HG02970 (cell line): ENCODE data around the gene SLC9A3.

Experiments
- ATAC-seq: cut with Tn5 transposase; IDR thresholded peaks from one replicate; pipeline ENCODE4 v1.9.1; 2021; ENCODE audit warnings: mild to moderate bottlenecking, moderate library complexity, moderate number of reproducible peaks; ENCODE audit not compliant: unreplicated experiment, low FRiP score

The SLC9A3 gene

DNA sequence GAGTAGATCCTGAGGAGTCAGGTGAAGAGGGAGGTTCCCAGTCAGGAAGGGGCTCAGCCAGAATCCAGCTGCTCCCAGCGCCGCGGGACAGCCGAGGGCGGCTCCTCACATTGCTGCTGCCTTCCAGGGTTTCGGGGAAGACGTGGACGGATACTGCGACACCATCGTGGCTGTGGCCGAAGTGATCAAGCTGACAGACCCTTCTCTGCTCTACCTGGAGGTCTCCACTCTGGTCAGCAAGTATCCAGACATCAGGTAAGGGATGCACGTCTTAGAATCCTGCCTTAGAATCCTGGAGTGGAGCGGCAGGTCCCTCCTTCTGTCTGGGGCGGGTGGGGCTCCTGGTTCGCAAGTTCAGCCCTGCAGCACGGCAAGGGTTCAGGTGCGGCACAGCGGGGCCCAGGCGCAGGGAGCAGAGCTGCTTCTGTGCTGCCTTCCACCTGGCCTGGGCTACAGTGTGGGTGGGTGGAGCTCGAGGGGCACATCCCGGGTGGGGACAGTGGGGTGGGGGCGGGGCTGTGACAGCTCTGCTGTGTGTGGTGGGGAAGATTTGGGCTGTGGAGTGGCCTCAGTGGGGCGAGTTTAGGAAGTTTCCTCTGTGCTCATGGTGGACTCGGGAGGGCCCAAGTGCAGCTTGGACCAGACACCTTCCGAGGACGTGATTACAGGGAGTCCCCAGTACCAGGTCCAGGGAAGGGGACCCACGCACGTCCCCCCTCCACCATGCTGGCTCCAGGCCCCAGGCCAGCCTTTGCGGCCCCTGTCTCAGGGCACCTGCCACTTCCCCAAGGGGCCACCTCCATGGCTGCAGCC, 58.5 kb downstream of the SLC9A3 start:
- ATAC-seq: no peak

DNA sequence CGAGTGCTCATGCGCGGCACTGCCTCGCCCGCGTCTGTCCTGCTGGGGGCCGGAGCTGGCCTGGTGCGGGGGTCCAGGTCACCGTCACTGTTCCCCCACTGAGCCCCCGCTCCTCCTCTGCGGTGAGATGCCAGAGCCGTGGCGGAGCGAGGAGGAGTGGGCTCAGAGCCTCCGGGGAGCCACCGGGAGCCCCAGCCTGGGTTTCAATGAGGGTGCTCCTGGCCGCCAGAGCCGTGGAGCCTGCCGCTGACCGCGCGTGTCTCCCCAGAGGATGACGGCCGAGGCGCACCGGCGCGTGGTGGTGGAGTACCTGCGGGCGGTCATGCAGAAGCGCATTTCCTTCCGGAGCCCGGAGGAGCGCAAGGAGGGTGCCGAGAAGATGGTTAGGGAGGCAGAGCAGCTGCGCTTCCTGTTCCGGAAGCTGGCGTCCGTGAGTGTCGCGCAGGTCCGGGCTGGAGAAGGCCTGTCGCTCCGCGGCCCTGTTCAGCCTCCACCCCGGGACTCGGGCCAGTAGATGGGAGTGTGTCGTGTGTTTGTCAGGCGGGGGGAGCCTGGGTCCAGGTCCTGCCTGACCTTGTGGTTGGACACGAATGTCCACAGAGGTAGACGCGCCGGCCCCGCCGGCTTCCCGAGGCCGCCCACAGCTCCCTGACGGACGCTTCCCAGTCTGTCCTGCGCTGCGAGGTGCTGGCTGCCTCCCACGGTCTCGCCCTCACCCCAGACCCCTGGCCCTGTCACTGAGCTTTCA, 59.2 kb downstream of the SLC9A3 start:
- no peak for ATAC-seq

DNA sequence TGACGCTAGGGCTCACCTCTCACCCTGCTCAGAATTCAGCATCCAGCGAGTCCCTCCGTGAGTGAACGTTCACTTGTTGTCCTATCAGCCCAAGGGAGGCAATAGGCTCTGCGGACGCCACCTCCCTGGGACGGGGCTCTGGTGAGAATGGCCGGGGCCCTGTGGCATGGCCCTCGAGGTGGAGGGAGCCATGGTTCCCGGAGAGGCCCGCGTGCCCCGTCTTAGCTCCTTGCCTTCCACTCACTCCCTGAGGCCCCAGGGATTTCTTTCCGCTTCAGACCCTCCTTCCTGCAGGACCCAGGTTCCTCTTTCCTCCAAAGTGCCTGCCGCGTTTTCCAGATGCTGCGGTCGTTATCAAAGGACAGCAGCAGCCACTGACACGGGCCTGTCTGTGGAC, 59.8 kb downstream of the SLC9A3 start:
- ATAC-seq: no peak

DNA sequence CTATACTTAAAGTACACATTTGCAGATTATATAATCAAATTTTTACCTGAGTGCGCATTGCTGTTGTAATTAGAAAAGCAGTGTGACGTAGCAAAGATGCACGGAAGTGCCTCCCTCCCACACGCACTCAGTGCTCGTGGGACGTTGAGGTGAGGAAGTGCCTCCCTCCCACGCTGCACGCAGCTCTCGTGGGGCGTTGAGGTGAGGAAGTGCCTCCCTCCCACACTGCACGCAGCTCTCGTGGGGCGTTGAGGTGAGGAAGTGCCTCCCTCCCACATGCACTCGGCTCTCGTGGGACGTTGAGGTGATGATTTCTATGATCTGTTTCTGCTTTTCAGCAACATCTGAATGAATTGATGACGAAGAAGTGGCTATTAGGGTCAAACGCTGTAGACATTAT, 60.3 kb downstream of the SLC9A3 start:
- no peak for ATAC-seq

DNA sequence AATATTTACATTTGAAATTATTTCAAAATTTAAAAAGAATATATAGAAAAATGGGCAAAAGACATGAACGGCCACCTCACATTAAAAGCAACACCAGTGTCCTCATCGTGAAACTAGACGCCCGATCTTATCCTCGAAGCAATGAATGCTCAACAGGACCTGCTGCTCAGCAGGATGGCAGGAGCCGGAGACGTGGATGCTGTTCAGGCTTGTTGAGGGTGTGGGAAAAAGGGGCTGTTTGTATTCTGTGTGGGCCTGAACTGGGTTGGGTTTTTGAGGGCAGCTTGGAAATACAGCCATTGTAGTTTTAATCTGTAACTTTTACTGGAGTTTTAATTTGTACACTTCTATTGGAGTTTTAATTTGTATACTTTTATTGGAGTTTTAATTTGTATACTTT, 60.9 kb downstream of the SLC9A3 start:
- ATAC-seq: no peak

DNA sequence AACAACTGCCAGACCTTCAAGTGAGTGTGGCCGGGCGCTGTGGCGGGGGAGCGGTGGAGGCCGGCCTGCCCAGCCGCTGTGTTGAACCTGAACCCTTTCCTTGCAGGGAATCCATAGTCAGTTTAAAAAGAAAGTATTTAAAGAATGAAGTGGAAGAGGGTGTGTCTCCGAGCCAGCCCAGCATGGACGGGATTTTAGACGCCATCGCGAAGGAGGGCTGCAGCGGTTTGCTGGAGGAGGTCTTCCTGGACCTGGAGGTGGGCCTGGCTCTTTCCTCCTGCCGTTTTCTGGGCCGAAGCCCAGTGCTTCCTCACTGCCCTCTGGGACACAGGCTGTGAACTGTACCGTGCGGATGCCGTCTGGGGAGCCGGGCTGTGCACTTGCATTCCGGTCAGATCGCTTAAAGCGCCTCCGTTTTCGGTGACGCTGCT, 62.2 kb downstream of the SLC9A3 start:
- no peak for ATAC-seq

DNA sequence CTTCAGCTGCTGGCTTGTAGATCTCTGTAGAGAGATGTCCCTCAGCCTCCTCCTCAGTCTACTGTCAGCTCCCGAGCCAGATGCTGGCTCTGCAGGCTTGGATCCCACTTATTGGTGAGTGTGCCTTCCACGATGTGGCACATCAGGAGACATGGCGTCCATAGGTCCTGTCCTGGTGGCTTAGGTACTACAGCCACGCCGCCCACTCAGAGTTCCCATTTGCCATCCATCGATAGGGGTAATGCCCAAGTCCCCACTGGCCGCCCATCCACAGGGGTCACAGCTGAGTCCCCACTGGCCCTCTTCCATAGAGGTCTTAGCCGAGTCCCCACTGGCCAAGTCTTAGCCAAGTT, 64.0 kb downstream of the SLC9A3 start:
- ATAC-seq: no peak

DNA sequence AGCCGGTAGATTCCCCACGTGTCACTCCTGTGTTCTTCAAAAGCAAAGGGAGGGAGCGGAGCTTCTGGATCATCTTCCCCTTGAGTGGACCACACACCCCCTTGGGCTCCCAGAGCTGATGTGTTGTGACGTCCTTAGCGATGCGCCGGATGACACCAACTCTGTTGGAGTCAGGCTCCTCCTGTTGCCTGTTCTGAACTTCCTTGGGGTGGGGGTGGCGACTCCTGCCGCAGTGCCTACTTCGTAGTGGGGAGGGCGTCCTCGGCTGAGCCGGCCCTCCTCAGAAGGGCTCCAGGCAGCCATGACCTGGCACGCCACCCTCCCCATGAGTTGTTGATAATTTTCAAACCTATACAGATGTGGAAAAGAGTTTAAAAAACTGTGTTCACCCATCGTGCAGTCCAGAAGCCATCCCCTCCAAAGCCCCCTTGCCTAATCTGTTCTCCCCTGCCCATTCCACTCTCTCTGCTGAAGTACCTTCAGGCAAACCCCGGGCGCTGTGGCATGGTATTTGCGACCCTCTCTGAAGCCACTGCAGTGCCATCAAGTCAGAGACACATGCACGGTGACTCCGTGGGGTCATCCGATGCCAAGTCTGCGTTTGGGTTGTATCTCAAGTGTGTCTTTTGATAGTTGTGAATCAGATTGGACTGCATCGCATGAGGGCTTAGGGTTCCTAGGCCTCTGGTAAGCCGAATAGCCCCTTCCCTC, 64.5 kb downstream of the SLC9A3 start:
- ATAC-seq: no peak

DNA sequence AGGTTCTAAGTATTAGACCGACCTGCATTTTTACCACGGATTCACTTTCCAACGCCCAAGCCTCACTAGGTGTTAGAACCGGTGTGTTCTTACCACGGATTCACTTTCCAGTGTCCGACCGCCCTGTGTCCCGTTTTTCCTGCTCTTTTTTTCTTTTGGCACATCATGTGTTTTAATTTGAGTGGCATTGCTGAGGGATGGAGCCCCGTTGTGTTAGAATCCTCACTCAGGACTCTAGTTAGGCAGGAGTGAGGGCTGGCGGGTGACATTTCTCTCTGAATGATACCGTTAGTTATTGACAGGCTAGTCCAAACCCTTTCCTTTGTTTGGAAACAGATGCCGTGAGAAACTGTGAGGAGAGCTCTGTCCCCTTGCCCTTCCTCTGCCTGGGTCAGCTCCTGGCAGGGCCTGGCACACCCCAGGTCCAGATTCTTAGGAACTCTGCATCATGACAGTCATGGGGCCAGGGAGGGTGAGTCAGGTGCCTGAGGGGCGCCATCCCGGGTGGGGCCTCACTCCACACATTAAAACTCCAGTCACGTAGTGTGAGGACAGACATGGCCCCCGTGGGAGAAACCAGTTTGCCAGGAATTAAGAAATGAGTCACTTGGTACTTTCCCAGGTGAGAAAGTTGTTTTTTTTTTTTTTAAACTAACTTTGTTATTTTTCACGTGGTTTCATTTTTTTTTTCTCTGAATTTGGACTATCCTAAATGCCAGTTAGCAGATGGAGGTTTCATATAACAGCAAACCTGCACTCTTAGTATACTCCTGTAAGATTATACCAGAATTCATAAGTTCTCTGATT, 65.5 kb downstream of the SLC9A3 start:
- ATAC-seq: no peak

DNA sequence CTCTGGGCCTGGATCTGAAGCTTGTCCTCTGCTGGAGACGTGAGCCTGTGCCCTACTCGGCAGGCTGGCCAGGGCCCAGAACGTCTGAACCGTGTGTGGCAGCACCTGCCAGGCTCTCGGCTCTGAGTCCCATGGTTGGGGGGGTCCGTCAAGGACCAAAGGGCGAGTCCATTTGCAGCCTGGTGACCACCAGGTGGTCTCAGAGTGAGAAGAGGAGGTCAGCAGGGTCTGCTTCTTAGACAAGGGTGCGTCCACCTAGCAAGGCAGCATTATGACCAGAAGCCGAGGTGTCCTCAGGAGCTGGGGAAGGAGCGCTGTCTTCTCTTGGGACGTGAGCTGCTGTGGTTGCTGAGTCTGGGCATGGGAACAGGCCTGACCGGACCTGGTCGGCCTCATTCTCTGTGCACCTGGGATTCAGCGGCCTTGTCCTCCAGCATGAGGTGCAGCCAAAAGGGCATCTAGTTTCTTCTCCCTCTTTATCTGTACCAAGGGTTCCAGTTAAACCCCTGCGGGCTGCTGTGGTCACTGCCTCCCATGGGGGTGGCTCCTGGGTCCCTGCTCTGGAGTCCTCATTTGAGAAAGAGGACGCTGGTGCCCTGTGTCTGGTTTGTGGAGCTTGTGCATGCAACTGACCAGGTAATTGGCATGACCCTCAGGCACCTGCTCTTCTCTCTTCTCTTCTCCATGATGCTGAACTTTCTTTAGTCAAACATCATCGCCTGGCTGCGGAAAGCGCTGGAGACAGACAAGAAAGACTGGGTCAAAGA, 66.9 kb downstream of the SLC9A3 start:
- no peak for ATAC-seq

DNA sequence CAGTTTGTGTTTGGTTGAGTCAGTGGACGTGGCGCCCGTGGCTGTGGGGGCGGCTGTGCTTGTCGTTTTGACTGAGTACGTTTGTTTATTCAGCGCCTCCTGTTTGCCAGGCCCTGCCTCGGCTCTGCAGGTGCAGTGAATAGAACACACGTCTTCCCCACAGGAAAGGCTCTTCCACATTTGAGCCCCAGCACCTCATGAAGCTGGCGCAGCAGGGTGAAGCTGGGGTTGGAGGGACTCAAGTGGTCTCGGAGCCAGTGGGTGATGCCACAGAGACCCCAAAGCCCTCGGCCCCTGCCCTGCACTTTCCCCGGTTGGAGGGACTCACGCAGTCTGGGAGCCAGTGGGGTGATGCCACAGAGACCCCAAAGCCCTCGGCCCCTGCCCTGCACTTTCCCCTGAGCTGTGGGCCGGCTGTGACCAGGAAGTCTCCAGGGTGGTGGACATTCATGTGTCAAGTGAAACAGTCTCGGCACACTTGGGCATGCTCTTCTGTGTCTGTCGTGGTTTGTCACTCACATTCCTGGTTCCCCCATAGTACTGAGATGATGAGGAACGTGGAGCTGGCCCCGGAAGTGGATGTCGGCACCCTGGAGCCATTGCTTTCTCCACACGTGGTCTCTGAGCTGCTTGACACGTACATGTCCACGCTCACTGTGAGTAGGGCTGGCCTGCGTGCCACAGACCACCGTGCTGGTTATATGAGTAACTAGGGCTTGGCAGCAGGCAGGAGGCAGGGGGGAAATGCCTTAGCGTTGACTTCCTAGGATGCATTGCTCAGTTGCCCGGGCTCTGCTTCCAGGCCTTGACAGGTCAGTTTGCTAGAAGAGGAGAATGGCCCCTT, 67.7 kb downstream of the SLC9A3 start:
- no peak for ATAC-seq

DNA sequence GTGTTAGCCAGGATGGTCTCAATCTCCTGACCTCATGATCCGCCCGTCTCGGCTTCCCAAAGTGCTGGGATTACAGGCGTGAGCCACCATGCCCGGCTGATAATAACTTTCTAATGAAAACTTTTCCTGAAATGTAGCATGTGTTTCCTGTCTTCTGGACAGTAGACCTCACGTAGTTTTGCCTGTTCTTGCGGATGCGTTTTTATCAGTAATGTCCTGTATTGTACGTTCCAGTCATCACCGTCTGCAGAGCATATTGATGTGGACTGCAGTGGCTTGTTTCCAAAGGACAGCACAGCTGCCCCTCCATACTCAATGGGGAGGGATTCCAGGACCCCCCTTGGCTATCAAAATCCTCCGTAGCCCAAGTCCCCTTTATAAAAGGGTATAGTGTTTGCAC, 68.4 kb downstream of the SLC9A3 start:
- no peak for ATAC-seq

DNA sequence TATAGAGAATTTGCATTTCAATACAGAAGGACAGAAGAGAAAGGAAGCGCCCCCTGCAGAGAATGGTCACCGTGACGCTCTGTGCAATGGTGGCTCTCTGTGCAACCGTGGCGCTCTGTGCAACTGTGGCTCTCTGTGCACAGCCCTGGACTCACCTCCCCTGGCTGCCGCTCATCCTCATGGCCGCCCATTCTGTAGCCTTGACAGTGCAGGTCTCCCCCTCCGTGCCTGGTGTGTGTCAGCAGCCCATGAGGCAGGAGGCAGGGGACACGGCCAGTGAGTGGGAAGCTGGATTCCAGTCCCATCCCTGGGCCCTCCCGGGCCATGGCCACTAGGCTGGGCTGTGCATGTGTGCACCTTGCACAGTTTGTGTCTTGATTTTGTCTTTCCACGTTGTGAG, 69.3 kb downstream of the SLC9A3 start:
- no peak for ATAC-seq

DNA sequence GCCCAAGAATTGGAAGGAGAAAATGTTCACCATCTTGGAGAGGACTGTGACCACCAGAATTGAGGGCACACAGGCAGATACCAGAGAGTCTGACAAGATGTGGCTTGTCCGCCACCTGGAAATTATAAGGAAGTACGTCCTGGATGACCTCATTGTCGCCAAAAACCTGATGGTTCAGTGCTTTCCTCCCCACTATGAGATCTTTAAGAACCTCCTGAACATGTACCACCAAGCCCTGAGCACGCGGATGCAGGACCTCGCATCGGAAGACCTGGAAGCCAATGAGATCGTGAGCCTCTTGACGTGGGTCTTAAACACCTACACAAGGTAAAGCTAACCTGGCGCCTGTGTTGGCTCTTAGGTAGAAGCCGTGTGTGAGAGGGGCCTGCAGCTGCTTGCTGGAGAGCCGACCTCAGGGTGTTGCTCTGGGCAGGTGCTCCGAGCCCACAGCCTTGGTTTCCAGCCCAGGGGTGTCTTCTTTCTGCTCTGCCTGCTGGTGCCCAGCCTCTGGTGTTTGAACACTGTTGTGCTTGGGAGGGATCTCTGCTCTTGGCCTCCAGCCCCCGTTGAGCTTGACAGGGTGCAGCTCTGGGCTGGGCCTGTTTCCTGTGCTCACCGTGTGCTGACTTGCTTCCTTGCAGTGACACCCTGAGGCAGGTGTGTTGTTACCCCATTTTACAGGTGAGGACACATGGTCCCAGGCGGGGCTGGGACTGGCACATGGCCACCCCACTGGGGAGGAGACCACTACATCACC, 70.3 kb downstream of the SLC9A3 start:
- ATAC-seq: no peak

DNA sequence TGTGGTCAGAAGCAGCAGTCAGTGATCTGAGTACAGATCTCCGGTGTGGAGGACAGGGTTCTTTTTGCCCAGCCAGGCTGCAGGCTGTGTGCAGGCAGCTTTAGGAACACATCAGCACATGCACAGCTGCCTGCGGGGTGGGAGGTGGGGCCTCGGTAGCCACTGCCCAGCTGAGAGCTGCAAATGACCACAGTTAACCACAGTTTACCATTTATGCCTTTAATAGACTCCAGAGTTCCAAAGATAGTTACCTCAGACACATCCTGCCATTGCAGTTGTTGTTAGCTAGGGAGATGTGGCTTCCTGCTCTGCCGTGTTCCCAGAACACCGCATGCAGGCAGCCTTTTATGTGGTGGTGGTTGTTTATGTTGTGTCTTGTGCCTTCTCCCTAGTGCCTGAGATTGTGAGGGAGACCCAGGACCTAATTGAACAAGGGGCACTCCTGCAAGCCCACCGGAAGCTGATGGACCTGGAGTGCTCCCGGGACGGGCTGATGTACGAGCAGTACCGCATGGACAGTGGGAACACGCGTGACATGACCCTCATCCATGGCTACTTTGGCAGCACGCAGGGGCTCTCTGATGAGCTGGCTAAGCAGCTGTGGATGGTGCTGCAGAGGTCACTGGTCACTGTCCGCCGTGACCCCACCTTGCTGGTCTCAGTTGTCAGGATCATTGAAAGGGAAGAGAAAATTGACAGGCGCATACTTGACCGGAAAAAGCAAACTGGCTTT, 71.1 kb downstream of the SLC9A3 start:
- no peak for ATAC-seq

DNA sequence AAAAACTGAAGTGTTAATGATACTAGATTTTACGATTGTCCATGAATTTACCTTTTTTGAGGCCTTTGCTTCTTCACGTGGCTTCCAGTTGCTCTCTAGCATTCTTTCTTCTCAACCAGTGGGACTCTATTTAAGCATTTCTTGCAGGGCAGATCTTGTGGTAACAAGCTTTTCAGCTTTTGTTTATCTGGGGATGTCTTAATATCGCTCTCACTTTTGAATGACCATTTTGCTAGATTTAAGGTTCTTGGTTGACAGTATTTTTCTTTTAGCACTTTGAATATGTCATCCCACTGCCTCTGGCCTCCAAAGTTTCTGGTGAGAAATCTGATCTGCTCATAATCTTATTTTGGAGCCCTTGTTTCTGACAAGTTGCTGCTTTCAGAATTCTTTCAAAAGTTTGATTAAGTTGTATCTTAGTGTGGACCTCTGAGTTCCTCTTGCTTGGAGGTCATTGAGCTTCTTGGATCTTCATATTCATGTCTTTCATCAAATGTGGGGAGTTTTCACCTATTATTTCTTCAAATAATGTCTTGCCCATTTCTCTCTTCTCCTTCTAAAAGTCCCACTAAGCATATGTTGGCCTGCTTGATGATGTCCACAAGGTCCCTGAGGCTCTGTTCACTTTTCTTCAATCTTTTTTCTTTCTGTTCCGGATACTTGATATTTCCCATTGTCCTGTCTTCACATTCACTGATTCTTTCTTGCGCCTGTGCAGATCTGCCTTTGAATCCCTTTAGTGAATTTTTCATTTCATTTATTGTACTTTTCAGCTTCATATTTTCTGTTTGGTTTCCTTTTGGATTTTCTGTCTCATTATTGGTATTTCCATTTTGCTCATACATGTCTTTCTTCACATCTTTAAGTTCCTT, 72.4 kb downstream of the SLC9A3 start:
- no peak for ATAC-seq

DNA sequence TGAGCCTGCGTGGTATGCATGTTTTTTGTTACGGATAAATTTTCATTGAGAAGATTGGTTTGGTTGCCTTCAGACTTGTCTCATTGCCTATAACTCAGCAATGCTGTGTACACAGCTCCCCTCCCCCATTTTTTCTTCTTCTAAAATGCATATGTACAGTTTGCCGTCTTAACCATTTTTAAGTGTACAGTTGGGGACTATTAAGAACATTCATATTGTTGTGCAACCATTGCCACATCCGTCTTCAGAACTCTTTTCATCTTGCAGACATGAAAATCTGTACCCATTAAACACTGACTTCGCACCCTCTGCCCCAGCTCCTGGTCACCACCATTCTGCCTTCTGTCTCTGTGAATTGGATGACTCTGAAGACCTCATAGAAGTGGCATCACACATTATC, 75.1 kb downstream of the SLC9A3 start:
- ATAC-seq: no peak
